GM12878 (cell line): ENCODE results near the gene ARSA. TPM values are rescaled to one million over a fixed set of nuclear protein-coding genes. Genes with fewer than 3 reads are reported as not detected.

Experiments used
- ATAC-seq: fragments of 200-7000 bp; cut with Tn5 transposase; 3 replicates; pipeline ENCODE4 v1.9.1; 2020; ENCODE audit warnings: mild to moderate bottlenecking, moderate library complexity
- BruUV-seq: library from RNA; stranded (reverse); fragments of 400-500 nt; replicated peaks from 2 replicates; lab custom pipeline; 2021; lab: Mats Ljungman, UMichigan
- CTCF ChIA-PET: fragments of 300-600 bp; sonication (Branson Sonifier 250); formaldehyde crosslinking; extraction: SDS; loops from one replicate; lab custom pipeline; 2021; ENCODE audit warnings: inconsistent platforms; lab: Yijun Ruan, JAX
- POLR2A ChIA-PET: fragments of 350-600 bp; formaldehyde crosslinking; extraction: SDS; loops from one replicate; lab custom pipeline; 2021; ENCODE audit warnings: inconsistent platforms; lab: Charles Lee
- RAD21 ChIA-PET: fragments of 300-600 bp; sonication (Branson Sonifier 250); formaldehyde crosslinking; loops from one replicate; lab custom pipeline; 2023; ENCODE audit warnings: antibody characterized with exemption; ENCODE audit not compliant: unreplicated experiment; lab: Charles Lee
- SMC1A ChIA-PET: fragments of 300-600 bp; sonication (Branson Sonifier 250); formaldehyde crosslinking; loops from one replicate; lab custom pipeline; 2023; ENCODE audit not compliant: unreplicated experiment, uncharacterized antibody; lab: Charles Lee
- DNase-seq: peaks from one replicate; pipeline ENCODE4 v3.0.0-alpha.2; 2011; ENCODE audit warnings: low read depth, low spot score
- FAIRE-seq: peaks from 3 replicates; lab custom pipeline; 2011; peaks lifted over from hg19 to GRCh38; lab: Jason Lieb, UNC
- H2AFZ ChIP-seq: 2 replicates; pipeline ENCODE4 v1.6.0; 2011; ENCODE audit warnings: low read depth, low read length, control low read depth; ENCODE audit not compliant: control insufficient read depth
- H3K27ac ChIP-seq: 2 replicates; pipeline ENCODE4 v1.5.1; 2011; ENCODE audit warnings: control low read depth; ENCODE audit not compliant: control insufficient read depth, insufficient read depth
- H3K27me3 ChIP-seq, 2 experiments: replicated peaks in 1 of 2; 2 replicates each; pipeline versions ENCODE4 v1.6.0 to v1.6.1; 2011; ENCODE audit warnings: low read length in 1 of 2; ENCODE audit not compliant: control insufficient read depth in 2 of 2, insufficient read depth in 2 of 2
- H3K36me3 ChIP-seq, 2 experiments: 2 replicates each; pipeline ENCODE4 v1.5.1; 2011; ENCODE audit warnings: low read length in 1 of 2; ENCODE audit not compliant: control insufficient read depth in 2 of 2, insufficient read depth in 2 of 2
- H3K4me1 ChIP-seq: 2 replicates; pipeline ENCODE4 v1.6.1; 2011; ENCODE audit warnings: mild to moderate bottlenecking, low read length, moderate library complexity, mixed read lengths; ENCODE audit not compliant: control insufficient read depth, insufficient read depth
- H3K4me2 ChIP-seq: 2 replicates; pipeline ENCODE4 v1.6.0; 2011; ENCODE audit warnings: control low read depth; ENCODE audit not compliant: control insufficient read depth, insufficient read depth
- H3K4me3 ChIP-seq: fragments of 200-600 bp; sonication (generic); 2 replicates; pipeline ENCODE4 v1.5.1; 2016
- H3K79me2 ChIP-seq: 2 replicates; pipeline ENCODE4 v1.6.0; 2011; ENCODE audit warnings: low read length; ENCODE audit not compliant: control insufficient read depth, insufficient read depth
- H3K9ac ChIP-seq: 2 replicates; pipeline ENCODE4 v1.8.0; 2011; ENCODE audit warnings: low read length, control low read depth, mixed read lengths; ENCODE audit not compliant: control insufficient read depth, insufficient read depth
- H3K9me3 ChIP-seq: replicated peaks from 3 replicates; pipeline ENCODE4 v1.5.1; 2011; ENCODE audit warnings: mild to moderate bottlenecking, low read length; ENCODE audit not compliant: control insufficient read depth, insufficient read depth
- H4K20me1 ChIP-seq: 2 replicates; pipeline ENCODE4 v1.6.0; 2011; ENCODE audit not compliant: control insufficient read depth, insufficient read depth
- ATF3 ChIP-seq: IDR thresholded peaks from 2 replicates; pipeline ENCODE4 v1.6.1; 2011; ENCODE audit warnings: low read depth, mild to moderate bottlenecking, low read length, moderate library complexity, borderline replicate concordance; ENCODE audit errors: extremely low read depth
- CHD4 ChIP-seq: fragments of 200-600 bp; sonication (generic); IDR thresholded peaks from 2 replicates; pipeline ENCODE4 v1.6.1; 2016; ENCODE audit warnings: mild to moderate bottlenecking
- E2F8 ChIP-seq: fragments of 450-650 bp; IDR thresholded peaks from 2 replicates; pipeline ENCODE4 v1.6.1; 2018; ENCODE audit warnings: mild to moderate bottlenecking, low read depth, moderate library complexity; ENCODE audit not compliant: partially characterized antibody
- ELK1 ChIP-seq: IDR thresholded peaks from 2 replicates; pipeline ENCODE4 v1.6.1; 2012; ENCODE audit warnings: low read depth, low read length, improper control_type of control experiment
- JUND ChIP-seq: IDR thresholded peaks from 2 replicates; pipeline ENCODE4 v1.6.1; 2012; ENCODE audit warnings: low read depth, mild to moderate bottlenecking, low read length, improper control_type of control experiment, moderate library complexity
- SREBF2 ChIP-seq: IDR thresholded peaks from 2 replicates; pipeline ENCODE4 v1.6.1; 2012; ENCODE audit warnings: mild to moderate bottlenecking, low read length
- TCF12 ChIP-seq: IDR thresholded peaks from 2 replicates; pipeline ENCODE4 v1.6.1; 2011; ENCODE audit warnings: low read depth, mild to moderate bottlenecking, low read length
- ZBTB11 ChIP-seq: fragments of 450-650 bp; formaldehyde crosslinking; IDR thresholded peaks from 2 replicates; pipeline ENCODE4 v1.5.0; 2022; ENCODE audit warnings: mild to moderate bottlenecking, missing genetic modification characterization
- ZNF24 ChIP-seq: fragments of 450-650 bp; IDR thresholded peaks from 2 replicates; pipeline ENCODE4 v1.6.1; 2017; ENCODE audit warnings: antibody characterized with exemption, mild to moderate bottlenecking
- WGBS: methylation state at CpG from one replicate; pipeline ENCODE4 v1.1.6; 2016; ENCODE audit warnings: low lambda C conversion rate; ENCODE audit not compliant: insufficient replicate concordance, insufficient coverage; ENCODE audit errors: missing lambda C conversion rate; 5-methylcytosine and 5-hydroxymethylcytosine counted together
- in situ Hi-C: fragments of 300-500 bp; cut with MboI; formaldehyde crosslinking; loops from 9 replicates; pipeline ENCODE4 v1.14.3; 2018; ENCODE audit warnings: mixed read lengths
- intact Hi-C: fragments of 100-400 bp; cut with micrococcal nuclease; formaldehyde crosslinking; loops from one replicate; pipeline ENCODE4 v1.14.2; 2022; ENCODE audit not compliant: unreplicated experiment
- polyA plus RNA-seq, 11 experiments: library from polyadenylated mRNA; depleted of rRNA in 4 of 11; unstranded in 6 of 11; stranded (reverse) in 5 of 11; fragments of >200 nt; fragmentation: Nextera tagmentation in 4 of 11; fragmentation: Illumina TruSeq in 1 of 11; extraction: Ambion mirVana in 4 of 11; extraction: Trizol in 1 of 11; gene quantifications; 1 replicate in 1 of 11; 2 replicates in 10 of 11; pipeline versions ENCODE4 v1.2.1 to v1.2.3, GENCODE V29; 2011 to 2016; ENCODE audit warnings: inconsistent platforms in 2 of 11, missing spikeins in 2 of 11, low read depth in 1 of 11
- total RNA-seq, 4 experiments: library from RNA; depleted of rRNA in 3 of 4; stranded (reverse); fragments of >200 nt in 3 of 4; fragmentation: Illumina TruSeq in 1 of 4; extraction: Trizol in 1 of 4; gene quantifications; 2 replicates each; pipeline versions ENCODE4 v1.2.1 to v1.2.3, GENCODE V29; 2013 to 2021
- TF ChIP-seq, protein P1 (sequence below): fragments of 450-650 bp; IDR thresholded peaks from 2 replicates; pipeline ENCODE4 v1.6.1; 2016; ENCODE audit warnings: mild to moderate bottlenecking

ARSA gene
- total and polyA plus RNA-seq, 10 of the 15 experiments (the other 5 are each of a cell fraction or from before 2014, with no cell fraction given), result 0.39 to 26.3 (median 9.8) TPM

GRCh38 chr22:50578776-50579310 is 49.1 kb downstream of the ARSA start:
- no peaks in the 10 kb centered on the region for H4K20me1 ChIP-seq
- peaks cover 4 to 8% of the 10 kb centered on the region in 2 experiments; a peak in 3 of 4 replicates for H3K36me3 ChIP-seq
- H3K9ac ChIP-seq, result peak overlapping the region; percentile 44; the same call in 1 of the 2 replicates
- FAIRE-seq, result no peak
- no peak for DNase-seq
- in situ Hi-C loops (no loop called here), intact Hi-C loops (no loop called here)
- ChIA-PET SMC1A (no interaction called here), CTCF (no interaction called here), RAD21 (no interaction called here), POLR2A (no interaction called here)
- H3K27me3 ChIP-seq, result no peaks in the 10 kb centered on the region
- H3K4me3 ChIP-seq, result no peak overlapping the region
- H3K4me1 ChIP-seq, result peaks cover 15% of the 10 kb centered on the region
- H2AFZ ChIP-seq, result no peak overlapping the region
- peak overlapping the region; percentile 17; the same call in 1 of the 2 replicates for H3K4me2 ChIP-seq
- H3K79me2 ChIP-seq, result peaks cover 20% of the 10 kb centered on the region
- WGBS, result 86% methylated on average over 8 of the region's 8 CpGs
- no TSS peak for BruUV-seq
- no peak for ATAC-seq
- H3K27ac ChIP-seq, result no peak overlapping the region
- no peaks in the 10 kb centered on the region for H3K9me3 ChIP-seq
- TF ChIP-seq ZNF24 (no peak), E2F8 (no peak), TCF12 (no peak), SREBF2 (no peak), ZBTB11 (CRISPR knock-in tag) (no peak), ELK1 (no peak), JUND (no peak), CHD4 (no peak), ATF3 (no peak)
- TF ChIP-seq, protein P1, sequence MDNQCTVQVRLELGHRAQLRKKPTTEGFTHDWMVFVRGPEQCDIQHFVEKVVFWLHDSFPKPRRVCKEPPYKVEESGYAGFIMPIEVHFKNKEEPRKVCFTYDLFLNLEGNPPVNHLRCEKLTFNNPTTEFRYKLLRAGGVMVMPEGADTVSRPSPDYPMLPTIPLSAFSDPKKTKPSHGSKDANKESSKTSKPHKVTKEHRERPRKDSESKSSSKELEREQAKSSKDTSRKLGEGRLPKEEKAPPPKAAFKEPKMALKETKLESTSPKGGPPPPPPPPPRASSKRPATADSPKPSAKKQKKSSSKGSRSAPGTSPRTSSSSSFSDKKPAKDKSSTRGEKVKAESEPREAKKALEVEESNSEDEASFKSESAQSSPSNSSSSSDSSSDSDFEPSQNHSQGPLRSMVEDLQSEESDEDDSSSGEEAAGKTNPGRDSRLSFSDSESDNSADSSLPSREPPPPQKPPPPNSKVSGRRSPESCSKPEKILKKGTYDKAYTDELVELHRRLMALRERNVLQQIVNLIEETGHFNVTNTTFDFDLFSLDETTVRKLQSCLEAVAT, result no peak
